Measurements from ENCODE around the gene CHCHD6.
"Not testable (repeated sequence)": the region's sequence is repeated elsewhere in the genome, so short reads cannot be mapped to it uniquely, and the experiment has no call there.

The CHCHD6 gene

DNA sequence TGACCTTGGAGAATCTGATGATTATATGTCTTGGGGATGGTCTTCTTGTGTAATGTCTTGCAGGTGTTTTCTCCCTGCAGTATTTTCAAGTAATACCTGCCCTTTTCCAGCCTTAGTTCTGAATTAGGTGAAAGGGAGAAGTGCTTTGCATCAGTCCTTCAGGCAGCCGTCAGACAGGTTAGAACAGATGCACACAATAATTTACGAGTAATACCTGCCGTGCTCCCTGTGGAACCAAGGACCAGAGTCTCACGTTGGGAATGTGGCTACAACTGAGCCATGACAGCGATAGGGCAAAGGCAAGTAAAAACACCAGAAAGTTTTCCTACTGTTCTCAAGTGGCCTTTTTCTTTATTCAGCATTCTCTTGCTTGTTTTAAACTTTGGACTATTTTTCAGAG is 69.1 kb downstream of the CHCHD6 start:
- DNase-seq = no peak

GRCh38 chr3:126773783-126774182 is 69.7 kb downstream of the CHCHD6 start:
- DNase-seq = no peak

GRCh38 chr3:126777366-126777765 is 73.3 kb downstream of the CHCHD6 start:
- no peak for DNase-seq

DNA sequence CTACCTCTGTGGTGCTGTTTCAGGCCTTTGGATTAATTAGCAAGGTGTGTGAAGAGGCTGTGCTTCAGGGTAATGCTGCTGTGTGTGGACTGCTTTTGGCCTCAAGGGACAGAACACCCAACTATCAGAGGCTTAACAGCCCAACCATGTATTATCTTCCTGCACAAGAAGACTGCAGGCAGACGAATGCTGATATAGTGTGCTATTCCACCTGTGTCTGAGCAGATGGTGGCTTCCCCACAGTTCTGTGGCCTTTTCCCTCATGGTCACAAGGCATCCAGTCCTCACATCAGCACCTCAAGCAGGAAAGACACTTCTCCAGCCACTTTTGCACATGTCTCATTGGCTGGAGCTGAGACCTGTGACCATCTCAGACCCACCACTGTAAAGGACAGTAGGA is 76.6 kb downstream of the CHCHD6 start:
- DNase-seq = no peak

GRCh38 chr3:126781406-126781805 is 77.4 kb downstream of the CHCHD6 start:
- DNase-seq = no peak

DNA sequence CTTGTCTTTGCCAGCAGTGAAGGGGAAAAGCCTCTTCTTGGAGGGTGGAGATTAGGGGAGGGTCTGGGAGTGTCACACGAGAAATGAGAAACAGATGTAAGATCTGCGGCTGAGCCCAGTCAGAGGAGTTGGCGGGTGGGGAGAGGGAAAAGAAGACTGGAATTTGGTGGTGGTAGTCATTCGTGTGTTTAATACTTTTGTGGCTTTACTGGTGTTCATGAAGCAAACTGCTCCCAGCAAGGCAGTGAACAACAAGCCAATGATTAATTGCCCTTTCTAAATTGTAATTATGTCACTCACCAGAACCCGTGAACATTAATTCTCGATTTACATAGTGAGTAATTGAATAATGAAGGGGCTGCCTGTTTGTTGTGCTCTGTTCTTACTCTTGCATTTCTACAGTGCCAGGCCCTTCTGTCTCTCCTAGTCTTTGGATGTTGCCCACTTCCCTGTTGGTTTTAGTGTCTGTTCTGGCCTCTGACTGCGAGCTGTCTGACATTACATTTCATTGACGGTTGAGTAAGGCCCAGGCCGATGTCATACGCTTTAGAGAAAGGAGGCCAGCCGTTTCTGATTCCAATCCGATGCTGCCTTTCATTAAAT is 78.0 kb downstream of the CHCHD6 start:
- DNase-seq = peak; percentile 96

GRCh38 chr3:126782536-126782935 is 78.5 kb downstream of the CHCHD6 start:
- peak; percentile 98 for DNase-seq

DNA sequence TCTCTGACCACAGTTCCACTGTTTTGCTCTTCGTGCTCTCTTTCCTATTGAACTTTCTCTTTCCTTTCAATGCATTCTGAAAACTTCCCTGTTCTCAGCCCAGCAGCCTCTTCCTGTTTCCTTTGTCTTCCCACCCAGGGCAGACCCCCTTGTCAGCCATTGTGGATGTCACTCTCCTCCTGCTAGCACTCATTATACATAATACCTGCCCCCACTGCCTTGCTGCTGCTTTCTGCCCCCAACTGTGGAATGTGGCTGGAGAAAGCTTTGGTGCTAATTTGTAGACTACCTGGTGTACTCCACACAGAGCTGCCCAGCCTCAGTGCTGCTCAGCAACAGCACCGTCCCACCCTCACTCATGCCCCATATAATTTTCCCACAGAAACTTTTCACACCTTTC is 80.2 kb downstream of the CHCHD6 start:
- DNase-seq = no peak

DNA sequence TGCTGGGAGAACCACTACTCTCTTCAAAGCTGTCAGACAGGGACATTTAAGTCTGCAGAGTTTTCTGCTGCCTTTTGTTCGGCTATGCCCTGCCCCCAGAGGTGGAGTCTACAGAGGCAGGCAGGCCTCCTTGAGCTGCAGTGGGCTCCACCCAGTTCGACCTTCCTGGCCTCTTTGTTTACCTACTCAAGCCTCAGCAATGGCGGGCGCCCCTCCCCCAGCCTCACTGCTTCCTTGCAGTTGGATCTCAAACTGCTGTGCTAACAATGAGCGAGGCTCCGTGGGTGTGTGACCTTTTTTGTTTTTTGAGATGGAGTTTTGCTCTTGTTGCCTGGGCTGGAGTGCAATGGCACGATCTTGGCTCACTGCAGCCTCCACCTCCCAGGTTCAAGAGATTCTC is 87.3 kb downstream of the CHCHD6 start:
- DNase-seq = not testable (repeated sequence)

GRCh38 chr3:126792998-126793397 is 89.0 kb downstream of the CHCHD6 start:
- DNase-seq = no peak

DNA sequence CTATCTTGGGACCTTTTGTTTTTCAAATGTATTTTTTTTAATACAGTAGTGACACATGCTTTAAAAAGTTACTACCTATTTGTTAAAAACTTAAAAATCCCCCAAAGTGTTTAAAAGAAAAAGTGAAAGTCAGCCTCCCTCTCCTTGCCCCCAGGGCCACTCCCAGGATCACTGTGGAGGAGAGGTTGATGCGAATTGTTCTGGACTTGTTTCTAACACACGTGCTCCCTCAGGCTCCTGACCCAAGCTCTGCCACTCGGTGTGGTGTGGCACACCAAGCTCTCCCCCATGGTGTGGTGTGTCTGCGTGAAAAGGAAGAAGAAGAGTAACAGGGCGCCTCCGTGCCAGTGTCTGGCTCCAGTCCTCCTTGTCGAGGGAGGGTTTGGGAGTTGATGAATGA is 93.5 kb downstream of the CHCHD6 start:
- DNase-seq = no peak

DNA sequence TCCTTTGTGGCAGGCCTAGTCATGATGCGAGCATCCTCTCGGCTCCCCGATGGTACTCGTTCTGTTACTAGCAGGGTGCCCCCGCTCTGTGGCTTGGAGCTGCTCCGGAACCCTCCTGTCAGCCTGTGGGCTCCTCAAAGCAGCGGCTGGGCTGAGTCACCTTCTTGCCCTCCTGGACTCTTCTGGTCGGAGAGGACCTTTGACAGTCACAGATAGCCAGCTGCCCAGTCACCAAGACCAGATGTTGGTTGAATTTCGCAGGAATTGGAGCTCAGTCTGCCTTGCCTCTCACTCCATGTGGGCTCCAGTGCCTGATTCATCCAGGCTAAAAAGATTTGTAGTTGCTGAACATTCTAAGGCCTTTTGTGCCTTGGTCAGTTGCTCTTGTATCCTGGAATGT is 94.5 kb downstream of the CHCHD6 start:
- DNase-seq = no peak

GRCh38 chr3:126799099-126799498 is 95.1 kb downstream of the CHCHD6 start:
- no peak for DNase-seq

- DNase-seq = not testable (repeated sequence)
Measured at GRCh38 chr3:126801312-126801711, 97.3 kb downstream of the CHCHD6 start.

- no peak for DNase-seq
Measured at GRCh38 chr3:126807795-126808194, 103.8 kb downstream of the CHCHD6 start.

DNA sequence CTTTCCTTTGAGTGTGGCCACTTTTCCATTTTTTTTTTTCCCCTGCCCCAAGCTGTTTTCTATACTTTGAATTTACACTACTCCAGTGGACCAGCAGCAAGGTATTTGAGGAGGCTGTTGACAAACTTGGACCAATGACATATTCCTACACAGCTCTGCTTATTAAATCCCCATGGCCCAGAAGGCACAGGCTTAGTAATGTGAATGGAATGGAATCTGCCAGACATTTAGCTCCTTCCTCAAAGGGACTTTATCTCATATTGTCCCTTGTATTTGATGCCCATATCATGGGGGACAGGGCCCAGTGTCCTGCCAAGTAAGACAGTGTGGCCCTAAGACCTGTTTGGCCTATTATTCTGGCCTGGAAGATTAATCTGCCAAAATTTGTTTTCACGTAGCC is 107.5 kb downstream of the CHCHD6 start:
- DNase-seq = peak; percentile 68

- no peak for DNase-seq
Measured at GRCh38 chr3:126816298-126816697, 112.3 kb downstream of the CHCHD6 start.

GRCh38 chr3:126816986-126817777 is 113.1 kb downstream of the CHCHD6 start:
- no peak for DNase-seq

- no peak for DNase-seq
Measured at GRCh38 chr3:126817781-126818180, 113.7 kb downstream of the CHCHD6 start.

- no peak for DNase-seq
Measured at GRCh38 chr3:126818400-126819095, 114.5 kb downstream of the CHCHD6 start.

DNA sequence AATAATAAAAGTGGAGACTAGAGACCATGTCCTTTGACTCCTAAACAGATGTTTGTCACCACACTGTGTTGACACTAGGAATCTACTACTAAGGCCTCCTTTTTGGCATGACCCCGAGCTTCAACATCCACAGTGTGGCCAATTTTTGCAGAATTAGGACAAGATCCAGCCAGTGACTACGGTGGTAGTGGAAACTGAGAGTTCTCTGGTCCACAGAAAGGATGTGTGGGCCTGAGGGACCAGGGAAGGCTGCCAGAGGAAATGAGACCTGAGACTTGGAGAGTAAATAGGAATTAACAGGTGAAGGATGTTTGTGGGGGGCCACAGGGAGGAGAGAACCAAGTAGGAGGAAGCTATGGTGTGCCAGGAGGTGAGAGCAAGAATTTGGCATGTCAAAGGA is 122.7 kb downstream of the CHCHD6 start:
- no peak for DNase-seq

- DNase-seq = no peak
Measured at GRCh38 chr3:126827121-126827520, 123.1 kb downstream of the CHCHD6 start.

GRCh38 chr3:126828306-126828705 is 124.3 kb downstream of the CHCHD6 start:
- DNase-seq = no peak

- no peak for DNase-seq
Measured at GRCh38 chr3:126832933-126833332, 128.9 kb downstream of the CHCHD6 start.
